A549 treated with DMSO at 1 μM for 4 hours (cell line): ENCODE data around the gene RPRD1A. TPM values are rescaled to one million over a fixed set of nuclear protein-coding genes. Genes with fewer than 3 reads are reported as not detected.

ENCODE experiments used
- total RNA-seq: library from RNA; stranded (reverse); fragments of 200-300 nt; extraction: Qiagen RNA extraction; gene quantifications from 5 replicates; pipeline ENCODE4 v1.2.3, GENCODE V29; 2022; ENCODE audit warnings: low read depth

Gene RPRD1A
- 20.2 to 28.0 TPM (median 25.4 TPM) in 5 replicates for total RNA-seq

GRCh38 chr18:36067055-36067957, at the start of gene RPRD1A:
Gene RPRD1A (minus strand): TSS chr18:36067559. CDS start chr18:36067404, 155 bp downstream.

GRCh38 chr18:35972197-35973000, 95.0 kb downstream of the RPRD1A start, which contains the start of gene RMP24:
Gene RMP24 (plus strand): TSS chr18:35972679.

Other genes starting within 250 kb of the RPRD1A start
- 43.6 to 54.7 TPM (median 53.8 TPM) in 5 replicates for gene SLC39A6, start 61.8 kb upstream of the RPRD1A start, total RNA-seq
- 36.9 to 43.3 TPM (median 37.9 TPM) in 5 replicates for gene ELP2, start 62.3 kb upstream of the RPRD1A start, total RNA-seq
- 2.9 to 4.0 TPM (median 3.8 TPM) in 5 replicates for gene MOCOS, start 119.9 kb upstream of the RPRD1A start, total RNA-seq
- gene FHOD3, start 230.2 kb upstream of the RPRD1A start, total RNA-seq: 2.3 to 2.8 TPM (median 2.4 TPM) in 5 replicates